HEK293 (cell line): Measurements from ENCODE around the gene MAPK8IP3.

Experiments
- CTCF ChIA-PET: fragments of 350-600 bp; formaldehyde crosslinking; extraction: SDS; loops from one replicate; lab custom pipeline; 2021; ENCODE audit warnings: antibody characterized with exemption; lab: Yijun Ruan, JAX
- POLR2A ChIA-PET: fragments of 300-600 bp; formaldehyde crosslinking; extraction: SDS; loops from one replicate; lab custom pipeline; 2020; ENCODE audit warnings: antibody characterized with exemption, inconsistent platforms; lab: Yijun Ruan, JAX
- H3K27ac ChIP-seq: fragments of 200-500 bp; sonication (Bioruptor generic); 2 replicates; pipeline ENCODE4 v1.5.1; 2014; ENCODE audit warnings: low read depth, low read length, control low read depth, inconsistent platforms; ENCODE audit errors: extremely low read depth
- H3K36me3 ChIP-seq, 2 experiments: fragments of 200-500 bp in 1 of 2; sonication (Bioruptor generic) in 1 of 2; 1 replicate in 1 of 2; 2 replicates in 1 of 2; pipeline ENCODE4 v1.5.1; 2014 to 2017; ENCODE audit warnings: inconsistent platforms in 2 of 2, low read length in 2 of 2; ENCODE audit not compliant: control insufficient read depth in 2 of 2, insufficient read depth in 1 of 2
- H3K4me1 ChIP-seq: fragments of 200-500 bp; sonication (Bioruptor generic); 2 replicates; pipeline ENCODE4 v1.5.1; 2014; ENCODE audit warnings: mild to moderate bottlenecking, low read length, inconsistent platforms; ENCODE audit not compliant: control insufficient read depth, insufficient read depth
- H3K4me3 ChIP-seq: 2 replicates; pipeline ENCODE4 v1.5.1; 2011; ENCODE audit warnings: low read depth, mild to moderate bottlenecking, control low read depth, low read length, moderate library complexity
- H3K9me3 ChIP-seq: fragments of 200-500 bp; sonication (Bioruptor generic); 2 replicates; pipeline ENCODE4 v1.5.1; 2014; ENCODE audit warnings: low read depth, low read length, inconsistent platforms; ENCODE audit not compliant: control insufficient read depth, insufficient read depth
- SP2 ChIP-seq: fragments of 450-650 bp; formaldehyde crosslinking; IDR thresholded peaks from 2 replicates; pipeline ENCODE4 v1.5.1; 2016; ENCODE audit warnings: missing biosample characterization, missing genetic modification characterization
- SP7 ChIP-seq: fragments of 450-650 bp; formaldehyde crosslinking; IDR thresholded peaks from 2 replicates; pipeline ENCODE4 v1.5.1; 2016; ENCODE audit warnings: missing biosample characterization, missing genetic modification characterization
- TRIM28 ChIP-seq: IDR thresholded peaks from 2 replicates; pipeline ENCODE4 v1.6.1; 2011; ENCODE audit warnings: low read length, control low read depth, borderline replicate concordance
- ZBTB20 ChIP-seq: fragments of 450-650 bp; formaldehyde crosslinking; IDR thresholded peaks from 2 replicates; pipeline ENCODE4 v1.5.1; 2016; ENCODE audit warnings: missing biosample characterization, missing genetic modification characterization
- ZBTB21 ChIP-seq: fragments of 450-650 bp; formaldehyde crosslinking; IDR thresholded peaks from 2 replicates; pipeline ENCODE4 v1.5.1; 2017; ENCODE audit warnings: missing biosample characterization, missing genetic modification characterization
- ZNF146 ChIP-seq: fragments of 450-650 bp; formaldehyde crosslinking; IDR thresholded peaks from 2 replicates; pipeline ENCODE4 v1.5.1; 2016; ENCODE audit warnings: missing biosample characterization, missing genetic modification characterization
- ZNF23 ChIP-seq: fragments of 450-650 bp; formaldehyde crosslinking; IDR thresholded peaks from 2 replicates; pipeline ENCODE4 v1.5.1; 2016; ENCODE audit warnings: missing biosample characterization, missing genetic modification characterization, borderline replicate concordance
- ZNF274 ChIP-seq, 2 experiments: fragments of 200-500 bp in 1 of 2; fragments of 450-650 bp in 1 of 2; sonication (Bioruptor generic) in 1 of 2; formaldehyde crosslinking in 1 of 2; IDR thresholded peaks; 2 replicates each; pipeline versions ENCODE4 v1.5.1 to v1.6.1; 2014 to 2016; ENCODE audit warnings: borderline replicate concordance in 1 of 2, inconsistent platforms in 1 of 2, low read length in 1 of 2, missing biosample characterization in 1 of 2, missing genetic modification characterization in 1 of 2
- ZNF391 ChIP-seq: fragments of 450-650 bp; formaldehyde crosslinking; IDR thresholded peaks from 2 replicates; pipeline ENCODE4 v1.5.1; 2016; ENCODE audit warnings: low read depth, missing biosample characterization, missing genetic modification characterization, borderline replicate concordance
- ZNF394 ChIP-seq: fragments of 450-650 bp; formaldehyde crosslinking; IDR thresholded peaks from 2 replicates; pipeline ENCODE4 v1.5.1; 2016; ENCODE audit warnings: missing biosample characterization, missing genetic modification characterization, mild to moderate bottlenecking, moderate library complexity, borderline replicate concordance
- ZNF473 ChIP-seq: fragments of 450-650 bp; formaldehyde crosslinking; IDR thresholded peaks from 2 replicates; pipeline ENCODE4 v1.5.1; 2017; ENCODE audit warnings: missing biosample characterization, missing genetic modification characterization
- ZNF549 ChIP-seq: fragments of 450-650 bp; IDR thresholded peaks from 2 replicates; pipeline ENCODE4 v1.5.1; 2018; ENCODE audit warnings: missing biosample characterization, missing genetic modification characterization, mild to moderate bottlenecking, inconsistent platforms, moderate library complexity
- ZNF585B ChIP-seq: fragments of 450-650 bp; formaldehyde crosslinking; IDR thresholded peaks from 2 replicates; pipeline ENCODE4 v1.5.1; 2016; ENCODE audit warnings: missing biosample characterization, missing genetic modification characterization
- ZNF600 ChIP-seq: fragments of 450-650 bp; formaldehyde crosslinking; IDR thresholded peaks from 2 replicates; pipeline ENCODE4 v1.5.1; 2016; ENCODE audit warnings: missing biosample characterization, missing genetic modification characterization
- ZNF626 ChIP-seq: fragments of 450-650 bp; sonication (Bioruptor Pico); formaldehyde crosslinking; IDR thresholded peaks from 2 replicates; pipeline ENCODE4 v1.5.1; 2018; ENCODE audit warnings: missing biosample characterization, missing genetic modification characterization, inconsistent platforms
- ZNF629 ChIP-seq: fragments of 450-650 bp; formaldehyde crosslinking; IDR thresholded peaks from 2 replicates; pipeline ENCODE4 v1.5.1; 2017; ENCODE audit warnings: missing biosample characterization, missing genetic modification characterization
- ZNF660 ChIP-seq: fragments of 450-650 bp; IDR thresholded peaks from 2 replicates; pipeline ENCODE4 v1.5.1; 2018; ENCODE audit warnings: missing biosample characterization, mild to moderate bottlenecking, missing genetic modification characterization
- TF ChIP-seq, protein P1 (sequence below): fragments of 450-650 bp; formaldehyde crosslinking; IDR thresholded peaks from 2 replicates; pipeline ENCODE4 v1.5.1; 2017; ENCODE audit warnings: missing biosample characterization, missing genetic modification characterization
- TF ChIP-seq, protein P2 (sequence below): fragments of 450-650 bp; formaldehyde crosslinking; IDR thresholded peaks from 2 replicates; pipeline ENCODE4 v1.5.1; 2016; ENCODE audit warnings: missing biosample characterization, missing genetic modification characterization
- TF ChIP-seq, protein P3 (sequence below): fragments of 450-650 bp; IDR thresholded peaks from 2 replicates; pipeline ENCODE4 v1.5.1; 2018; ENCODE audit warnings: missing biosample characterization, mild to moderate bottlenecking, missing genetic modification characterization
- TF ChIP-seq, protein P4 (sequence below): fragments of 450-650 bp; formaldehyde crosslinking; IDR thresholded peaks from 2 replicates; pipeline ENCODE4 v1.5.1; 2016; ENCODE audit warnings: missing biosample characterization, missing genetic modification characterization
- TF ChIP-seq, protein P5 (sequence below): fragments of 450-650 bp; formaldehyde crosslinking; IDR thresholded peaks from 2 replicates; pipeline ENCODE4 v1.5.1; 2016; ENCODE audit warnings: missing biosample characterization, missing genetic modification characterization
- TF ChIP-seq, protein P6 (sequence below): fragments of 450-650 bp; formaldehyde crosslinking; conservative IDR thresholded peaks from 2 replicates; pipeline ENCODE4 v1.5.1; 2016; ENCODE audit warnings: low read depth, missing biosample characterization, missing genetic modification characterization

MAPK8IP3 gene

DNA sequence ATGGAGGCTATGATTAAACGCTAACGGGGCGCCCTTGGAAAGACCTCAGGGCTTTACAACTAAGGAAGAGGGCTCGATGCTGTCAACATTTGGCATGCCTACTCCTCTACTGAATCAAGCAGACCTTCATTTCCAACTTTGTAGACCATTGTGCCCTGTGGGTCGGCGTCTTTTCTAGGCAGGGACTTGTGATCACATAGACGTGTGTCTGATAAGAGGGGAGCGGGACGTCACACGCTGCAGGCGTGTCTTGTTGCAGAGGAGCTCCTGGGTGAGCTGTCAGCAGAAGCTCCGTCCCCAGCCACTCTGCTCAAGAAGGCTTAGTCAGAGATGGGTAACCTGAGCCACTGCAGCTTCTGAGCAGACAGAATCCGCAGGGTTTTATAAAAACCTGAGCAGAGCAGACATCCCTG, 2.8 kb downstream of the MAPK8IP3 start (continued):
- TF ChIP-seq ZNF600 (tag by site-specific recombination) (peak; percentile 77; the same call in 1 of the 2 replicates), ZNF660 (tag by site-specific recombination) (peak; percentile 61; the same call in 1 of the 2 replicates), ZNF629 (peak; percentile 90), ZBTB21 (tag by site-specific recombination) (peak; percentile 63), SP7 (tag by site-specific recombination) (0 out of 2 replicates have a peak, but pooled peaks have one; percentile 24), ZNF146 (tag by site-specific recombination) (no peak), TRIM28 (0 out of 2 replicates have a peak, but pooled peaks have one; percentile 19), ZNF549 (tag by site-specific recombination) (no peak)
- TF ChIP-seq, protein P1, sequence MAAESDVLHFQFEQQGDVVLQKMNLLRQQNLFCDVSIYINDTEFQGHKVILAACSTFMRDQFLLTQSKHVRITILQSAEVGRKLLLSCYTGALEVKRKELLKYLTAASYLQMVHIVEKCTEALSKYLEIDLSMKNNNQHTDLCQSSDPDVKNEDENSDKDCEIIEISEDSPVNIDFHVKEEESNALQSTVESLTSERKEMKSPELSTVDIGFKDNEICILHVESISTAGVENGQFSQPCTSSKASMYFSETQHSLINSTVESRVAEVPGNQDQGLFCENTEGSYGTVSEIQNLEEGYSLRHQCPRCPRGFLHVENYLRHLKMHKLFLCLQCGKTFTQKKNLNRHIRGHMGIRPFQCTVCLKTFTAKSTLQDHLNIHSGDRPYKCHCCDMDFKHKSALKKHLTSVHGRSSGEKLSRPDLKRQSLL (tag by site-specific recombination), result 0 out of 2 replicates have a peak, but pooled peaks have one; percentile 3
- TF ChIP-seq, protein P2, sequence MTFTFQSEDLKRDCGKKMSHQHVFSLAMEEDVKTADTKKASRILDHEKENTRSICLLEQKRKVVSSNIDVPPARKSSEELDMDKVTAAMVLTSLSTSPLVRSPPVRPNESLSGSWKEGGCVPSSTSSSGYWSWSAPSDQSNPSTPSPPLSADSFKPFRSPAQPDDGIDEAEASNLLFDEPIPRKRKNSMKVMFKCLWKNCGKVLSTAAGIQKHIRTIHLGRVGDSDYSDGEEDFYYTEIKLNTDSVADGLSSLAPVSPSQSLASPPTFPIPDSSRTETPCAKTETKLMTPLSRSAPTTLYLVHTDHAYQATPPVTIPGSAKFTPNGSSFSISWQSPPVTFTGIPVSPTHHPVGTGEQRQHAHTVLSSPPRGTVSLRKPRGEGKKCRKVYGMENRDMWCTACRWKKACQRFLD (tag by site-specific recombination), result no peak
- TF ChIP-seq, protein P3, sequence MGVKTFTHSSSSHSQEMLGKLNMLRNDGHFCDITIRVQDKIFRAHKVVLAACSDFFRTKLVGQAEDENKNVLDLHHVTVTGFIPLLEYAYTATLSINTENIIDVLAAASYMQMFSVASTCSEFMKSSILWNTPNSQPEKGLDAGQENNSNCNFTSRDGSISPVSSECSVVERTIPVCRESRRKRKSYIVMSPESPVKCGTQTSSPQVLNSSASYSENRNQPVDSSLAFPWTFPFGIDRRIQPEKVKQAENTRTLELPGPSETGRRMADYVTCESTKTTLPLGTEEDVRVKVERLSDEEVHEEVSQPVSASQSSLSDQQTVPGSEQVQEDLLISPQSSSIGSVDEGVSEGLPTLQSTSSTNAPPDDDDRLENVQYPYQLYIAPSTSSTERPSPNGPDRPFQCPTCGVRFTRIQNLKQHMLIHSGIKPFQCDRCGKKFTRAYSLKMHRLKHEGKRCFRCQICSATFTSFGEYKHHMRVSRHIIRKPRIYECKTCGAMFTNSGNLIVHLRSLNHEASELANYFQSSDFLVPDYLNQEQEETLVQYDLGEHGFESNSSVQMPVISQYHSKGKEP (tag by site-specific recombination), result peak; percentile 43; the same call in 1 of the 2 replicates
- TF ChIP-seq, protein P4, sequence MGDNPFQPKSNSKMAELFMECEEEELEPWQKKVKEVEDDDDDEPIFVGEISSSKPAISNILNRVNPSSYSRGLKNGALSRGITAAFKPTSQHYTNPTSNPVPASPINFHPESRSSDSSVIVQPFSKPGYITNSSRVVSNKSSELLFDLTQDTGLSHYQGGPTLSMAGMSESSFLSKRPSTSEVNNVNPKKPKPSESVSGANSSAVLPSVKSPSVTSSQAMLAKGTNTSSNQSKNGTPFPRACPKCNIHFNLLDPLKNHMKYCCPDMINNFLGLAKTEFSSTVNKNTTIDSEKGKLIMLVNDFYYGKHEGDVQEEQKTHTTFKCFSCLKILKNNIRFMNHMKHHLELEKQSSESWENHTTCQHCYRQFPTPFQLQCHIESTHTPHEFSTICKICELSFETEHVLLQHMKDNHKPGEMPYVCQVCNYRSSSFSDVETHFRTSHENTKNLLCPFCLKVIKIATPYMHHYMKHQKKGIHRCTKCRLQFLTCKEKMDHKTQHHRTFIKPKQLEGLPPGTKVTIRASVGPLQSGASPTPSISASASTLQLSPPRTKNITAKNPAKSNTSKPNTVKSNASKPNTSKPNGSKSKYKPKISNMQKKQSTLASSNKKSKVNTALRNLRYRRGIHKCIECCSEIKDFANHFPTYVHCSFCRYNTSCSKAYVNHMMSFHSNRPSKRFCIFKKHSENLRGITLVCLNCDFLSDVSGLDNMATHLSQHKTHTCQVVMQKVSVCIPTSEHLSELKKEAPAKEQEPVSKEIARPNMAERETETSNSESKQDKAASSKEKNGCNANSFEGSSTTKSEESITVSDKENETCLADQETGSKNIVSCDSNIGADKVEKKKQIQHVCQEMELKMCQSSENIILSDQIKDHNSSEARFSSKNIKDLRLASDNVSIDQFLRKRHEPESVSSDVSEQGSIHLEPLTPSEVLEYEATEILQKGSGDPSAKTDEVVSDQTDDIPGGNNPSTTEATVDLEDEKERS, result no peak
- TF ChIP-seq, protein P5, sequence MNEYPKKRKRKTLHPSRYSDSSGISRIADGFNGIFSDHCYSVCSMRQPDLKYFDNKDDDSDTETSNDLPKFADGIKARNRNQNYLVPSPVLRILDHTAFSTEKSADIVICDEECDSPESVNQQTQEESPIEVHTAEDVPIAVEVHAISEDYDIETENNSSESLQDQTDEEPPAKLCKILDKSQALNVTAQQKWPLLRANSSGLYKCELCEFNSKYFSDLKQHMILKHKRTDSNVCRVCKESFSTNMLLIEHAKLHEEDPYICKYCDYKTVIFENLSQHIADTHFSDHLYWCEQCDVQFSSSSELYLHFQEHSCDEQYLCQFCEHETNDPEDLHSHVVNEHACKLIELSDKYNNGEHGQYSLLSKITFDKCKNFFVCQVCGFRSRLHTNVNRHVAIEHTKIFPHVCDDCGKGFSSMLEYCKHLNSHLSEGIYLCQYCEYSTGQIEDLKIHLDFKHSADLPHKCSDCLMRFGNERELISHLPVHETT (tag by site-specific recombination), result peak; percentile 12; the same call in 1 of the 2 replicates

DNA sequence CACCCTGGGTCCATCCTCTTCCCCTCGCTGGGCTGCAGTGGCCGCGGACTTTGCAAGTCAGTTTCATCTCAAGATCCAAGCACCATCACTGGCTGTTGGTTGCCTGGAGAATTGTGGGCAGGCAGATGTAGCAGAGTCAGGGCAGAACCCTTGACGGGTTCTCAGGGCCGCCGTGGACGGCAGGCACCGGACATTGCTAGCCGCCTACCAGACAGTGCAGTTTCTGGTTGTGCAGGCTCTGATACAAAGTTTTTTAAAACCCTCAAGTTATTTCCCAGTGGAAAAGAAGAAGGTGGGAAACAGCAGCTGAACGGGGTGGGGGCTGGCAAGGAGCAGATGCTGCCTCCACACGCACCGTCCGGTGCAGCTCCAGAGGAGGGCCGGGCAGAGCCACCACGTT, 3.4 kb downstream of the MAPK8IP3 start:
- Histone ChIP-seq H3K4me1 (peaks cover 20% of the 10 kb centered on the region), H3K36me3 (peaks cover 0 to 13% of the 10 kb centered on the region in 2 experiments; a peak in 2 of 3 replicates), H3K4me3 (no peak overlapping the region), H3K9me3 (no peaks in the 10 kb centered on the region), H3K27ac (no peak overlapping the region)
- POLR2A ChIA-PET, result interaction anchor here (1.5 kb wide), 1 partner anchor 31 kb away, joined by 3 read pairs; the partner anchor contains the start of gene JPT2
- CTCF ChIA-PET, result no interaction called here
- TF ChIP-seq ZNF473 (tag by site-specific recombination), result no peak
- no peak for TF ChIP-seq ZNF391
- no peak for TF ChIP-seq SP2 (tag by site-specific recombination)
- TF ChIP-seq, protein P6, sequence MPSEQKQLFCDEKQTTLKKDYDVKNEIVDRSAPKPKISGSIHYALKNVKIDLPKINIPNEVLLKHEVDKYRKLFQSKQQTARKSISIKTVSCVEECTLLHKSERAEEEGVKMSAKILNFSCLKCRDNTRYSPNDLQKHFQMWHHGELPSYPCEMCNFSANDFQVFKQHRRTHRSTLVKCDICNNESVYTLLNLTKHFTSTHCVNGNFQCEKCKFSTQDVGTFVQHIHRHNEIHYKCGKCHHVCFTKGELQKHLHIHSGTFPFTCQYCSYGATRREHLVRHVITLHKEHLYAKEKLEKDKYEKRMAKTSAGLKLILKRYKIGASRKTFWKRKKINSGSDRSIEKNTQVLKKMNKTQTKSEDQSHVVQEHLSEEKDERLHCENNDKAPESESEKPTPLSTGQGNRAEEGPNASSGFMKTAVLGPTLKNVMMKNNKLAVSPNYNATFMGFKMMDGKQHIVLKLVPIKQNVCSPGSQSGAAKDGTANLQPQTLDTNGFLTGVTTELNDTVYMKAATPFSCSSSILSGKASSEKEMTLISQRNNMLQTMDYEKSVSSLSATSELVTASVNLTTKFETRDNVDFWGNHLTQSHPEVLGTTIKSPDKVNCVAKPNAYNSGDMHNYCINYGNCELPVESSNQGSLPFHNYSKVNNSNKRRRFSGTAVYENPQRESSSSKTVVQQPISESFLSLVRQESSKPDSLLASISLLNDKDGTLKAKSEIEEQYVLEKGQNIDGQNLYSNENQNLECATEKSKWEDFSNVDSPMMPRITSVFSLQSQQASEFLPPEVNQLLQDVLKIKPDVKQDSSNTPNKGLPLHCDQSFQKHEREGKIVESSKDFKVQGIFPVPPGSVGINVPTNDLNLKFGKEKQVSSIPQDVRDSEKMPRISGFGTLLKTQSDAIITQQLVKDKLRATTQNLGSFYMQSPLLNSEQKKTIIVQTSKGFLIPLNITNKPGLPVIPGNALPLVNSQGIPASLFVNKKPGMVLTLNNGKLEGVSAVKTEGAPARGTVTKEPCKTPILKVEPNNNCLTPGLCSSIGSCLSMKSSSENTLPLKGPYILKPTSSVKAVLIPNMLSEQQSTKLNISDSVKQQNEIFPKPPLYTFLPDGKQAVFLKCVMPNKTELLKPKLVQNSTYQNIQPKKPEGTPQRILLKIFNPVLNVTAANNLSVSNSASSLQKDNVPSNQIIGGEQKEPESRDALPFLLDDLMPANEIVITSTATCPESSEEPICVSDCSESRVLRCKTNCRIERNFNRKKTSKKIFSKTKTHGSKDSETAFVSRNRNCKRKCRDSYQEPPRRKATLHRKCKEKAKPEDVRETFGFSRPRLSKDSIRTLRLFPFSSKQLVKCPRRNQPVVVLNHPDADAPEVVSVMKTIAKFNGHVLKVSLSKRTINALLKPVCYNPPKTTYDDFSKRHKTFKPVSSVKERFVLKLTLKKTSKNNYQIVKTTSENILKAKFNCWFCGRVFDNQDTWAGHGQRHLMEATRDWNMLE, result no peak
- TF ChIP-seq ZNF23 (tag by site-specific recombination), result no peak
- no peak for TF ChIP-seq ZNF585B
- TF ChIP-seq ZNF394, result no peak
- TF ChIP-seq ZNF274 (IDR thresholded peaks at IDR 0.05; ENCODE audit: low read length), result no peak
- no peak for TF ChIP-seq ZNF274 (tag by site-specific recombination; IDR thresholded peaks at IDR 0.05; ENCODE audit: borderline replicate concordance)
- no peak for TF ChIP-seq ZNF626 (tag by site-specific recombination)
- no peak for TF ChIP-seq ZBTB20
